Measurements from ENCODE around the gene GLIS2.

GRCh38 chr16:4338125-4338582, 22.3 kb downstream of the GLIS2 start:
- TF ChIP-seq CTCF (IDR thresholded peaks at IDR 0.05; ENCODE audit: low read length) (no peak), EZH2 (IDR thresholded peaks at IDR 0.05; ENCODE audit: borderline replicate concordance, low read length) (no peak)

All from OCI-LY1 (cell line).